ENCODE measurements around the gene POU3F3. TPM values are rescaled to one million over a fixed set of nuclear protein-coding genes. Genes with fewer than 3 reads are reported as not detected.

Gene POU3F3
- total RNA-seq, 1 donor from 2014 or later: 2.1 TPM

GRCh38 chr2:104848526-104848925 lies 5.4 kb upstream of the POU3F3 start:
- Mint-ChIP-seq H3K4me3 (no peak overlapping the region), H3K27me3 (peaks cover 97% of the 10 kb centered on the region), H3K27ac (no peak overlapping the region), H3K9me3 (no peaks in the 10 kb centered on the region), H3K36me3 (no peaks in the 10 kb centered on the region), H3K4me1 (ENCODE audit: unreplicated experiment) (peaks cover 22% of the 10 kb centered on the region)
- no peak for TF ChIP-seq CTCF (conservative IDR thresholded peaks at IDR 0.05)
- DNase-seq (ENCODE audit: extremely low spot score, unreplicated experiment): no peak

DNA sequence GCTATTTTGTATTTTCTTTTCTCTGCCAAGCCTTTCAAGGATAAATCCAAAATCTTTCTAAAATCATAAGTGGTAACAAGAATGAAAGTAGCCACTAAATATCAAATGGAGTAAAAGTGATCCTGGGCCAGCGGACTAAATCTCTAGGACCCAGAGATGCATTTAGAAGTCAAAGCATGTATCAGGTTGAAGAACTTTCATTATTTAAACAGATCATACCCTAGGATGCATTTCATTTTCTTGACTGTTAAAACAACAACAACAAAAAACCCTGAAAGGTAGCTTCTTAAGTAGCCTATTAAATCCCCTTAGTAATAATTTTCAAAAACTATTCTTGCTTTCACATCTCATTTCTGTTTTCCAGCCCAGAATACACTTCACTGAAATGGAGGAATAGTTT lies 4.8 kb upstream of the POU3F3 start:
- no peak for DNase-seq (ENCODE audit: extremely low spot score, unreplicated experiment)
- H3K4me3 Mint-ChIP-seq: no peak overlapping the region
- no peaks in the 10 kb centered on the region for H3K36me3 Mint-ChIP-seq
- peaks cover 24% of the 10 kb centered on the region for H3K4me1 Mint-ChIP-seq (ENCODE audit: unreplicated experiment)
- no peak overlapping the region for H3K27ac Mint-ChIP-seq
- H3K27me3 Mint-ChIP-seq: peaks cover 98% of the 10 kb centered on the region
- TF ChIP-seq CTCF (conservative IDR thresholded peaks at IDR 0.05): no peak
- no peaks in the 10 kb centered on the region for H3K9me3 Mint-ChIP-seq

GRCh38 chr2:104849618-104850141 lies 4.2 kb upstream of the POU3F3 start:
- H3K4me1 Mint-ChIP-seq (ENCODE audit: unreplicated experiment): peaks cover 27% of the 10 kb centered on the region
- peaks cover 99% of the 10 kb centered on the region for H3K27me3 Mint-ChIP-seq
- DNase-seq (ENCODE audit: extremely low spot score, unreplicated experiment): no peak
- no peaks in the 10 kb centered on the region for H3K36me3 Mint-ChIP-seq
- no peaks in the 10 kb centered on the region for H3K9me3 Mint-ChIP-seq
- no peak overlapping the region for H3K27ac Mint-ChIP-seq
- TF ChIP-seq CTCF (conservative IDR thresholded peaks at IDR 0.05): peak; percentile 98
- H3K4me3 Mint-ChIP-seq: no peak overlapping the region

DNA sequence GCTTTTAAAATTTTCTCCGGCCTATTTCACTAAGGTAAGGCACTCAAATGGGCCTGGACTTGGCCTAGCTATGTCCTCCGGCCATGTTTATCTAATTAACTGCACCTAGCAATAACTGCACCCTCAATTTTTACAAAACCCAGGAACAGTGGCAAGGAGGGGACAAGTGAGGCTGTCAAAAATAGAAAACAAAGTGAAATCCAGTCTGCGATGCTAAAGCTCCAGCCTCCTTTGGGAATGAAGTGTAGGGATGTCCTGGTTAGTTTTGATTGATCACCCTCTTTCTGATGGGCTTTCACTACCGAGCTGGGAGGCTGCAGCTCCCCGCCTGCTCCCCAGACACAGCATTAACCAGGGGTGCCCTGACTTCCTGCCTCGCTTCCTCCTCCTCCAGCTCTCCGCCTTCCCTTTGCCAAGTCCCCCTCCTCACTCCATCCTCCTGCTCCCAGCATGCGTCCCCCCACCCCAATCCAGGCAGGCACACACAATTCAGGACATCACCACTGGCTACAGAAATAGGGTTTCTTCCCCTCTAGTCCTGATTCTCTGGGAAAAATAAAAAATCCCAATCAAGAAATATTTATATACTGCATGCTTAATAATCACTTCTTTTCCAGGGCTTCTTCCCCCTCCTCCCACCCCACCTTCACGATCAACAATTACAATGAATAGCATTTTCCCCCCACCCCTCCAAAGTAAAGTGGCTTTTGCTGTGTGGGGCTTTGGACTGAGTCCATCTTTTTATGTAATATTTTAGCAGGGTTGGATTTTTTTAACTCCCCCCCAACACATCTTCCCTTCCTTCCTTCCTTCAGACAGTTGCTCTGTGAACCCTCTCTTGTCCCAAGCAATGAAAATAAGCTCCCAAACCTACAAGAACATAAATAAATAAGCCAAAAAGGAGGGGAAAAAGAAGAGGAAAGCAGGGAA lies 3.3 kb upstream of the POU3F3 start:
- H3K4me1 Mint-ChIP-seq (ENCODE audit: unreplicated experiment): peaks cover 23% of the 10 kb centered on the region
- DNase-seq (ENCODE audit: extremely low spot score, unreplicated experiment): no peak
- H3K4me3 Mint-ChIP-seq: peak overlapping the region; percentile 24
- H3K36me3 Mint-ChIP-seq: no peaks in the 10 kb centered on the region
- no peak overlapping the region for H3K27ac Mint-ChIP-seq
- peaks cover 92% of the 10 kb centered on the region for H3K27me3 Mint-ChIP-seq
- TF ChIP-seq CTCF (conservative IDR thresholded peaks at IDR 0.05): no peak
- H3K9me3 Mint-ChIP-seq: no peaks in the 10 kb centered on the region

- TF ChIP-seq CTCF (conservative IDR thresholded peaks at IDR 0.05): no peak
- peaks cover 23% of the 10 kb centered on the region for H3K4me1 Mint-ChIP-seq (ENCODE audit: unreplicated experiment)
- no peaks in the 10 kb centered on the region for H3K9me3 Mint-ChIP-seq
- H3K27me3 Mint-ChIP-seq: peaks cover 86% of the 10 kb centered on the region
- H3K4me3 Mint-ChIP-seq: peak overlapping the region; percentile 84
- H3K27ac Mint-ChIP-seq: no peak overlapping the region
- DNase-seq (ENCODE audit: extremely low spot score, unreplicated experiment): no peak
- no peaks in the 10 kb centered on the region for H3K36me3 Mint-ChIP-seq
These were observed 2.4 kb upstream of the POU3F3 start for GRCh38 chr2:104851291-104852089.

Measured in type B pancreatic cell (in vitro differentiated cells).